ENCODE data around the gene TIMM29. TPM values are rescaled to one million over a fixed set of nuclear protein-coding genes. Genes with fewer than 3 reads are reported as not detected.

TIMM29 gene
- total and polyA plus RNA-seq, 2 of the 13 experiments (the other 11 are each of a cell fraction or from before 2014, with no cell fraction given), result 7.1 to 33.8 TPM

DNA sequence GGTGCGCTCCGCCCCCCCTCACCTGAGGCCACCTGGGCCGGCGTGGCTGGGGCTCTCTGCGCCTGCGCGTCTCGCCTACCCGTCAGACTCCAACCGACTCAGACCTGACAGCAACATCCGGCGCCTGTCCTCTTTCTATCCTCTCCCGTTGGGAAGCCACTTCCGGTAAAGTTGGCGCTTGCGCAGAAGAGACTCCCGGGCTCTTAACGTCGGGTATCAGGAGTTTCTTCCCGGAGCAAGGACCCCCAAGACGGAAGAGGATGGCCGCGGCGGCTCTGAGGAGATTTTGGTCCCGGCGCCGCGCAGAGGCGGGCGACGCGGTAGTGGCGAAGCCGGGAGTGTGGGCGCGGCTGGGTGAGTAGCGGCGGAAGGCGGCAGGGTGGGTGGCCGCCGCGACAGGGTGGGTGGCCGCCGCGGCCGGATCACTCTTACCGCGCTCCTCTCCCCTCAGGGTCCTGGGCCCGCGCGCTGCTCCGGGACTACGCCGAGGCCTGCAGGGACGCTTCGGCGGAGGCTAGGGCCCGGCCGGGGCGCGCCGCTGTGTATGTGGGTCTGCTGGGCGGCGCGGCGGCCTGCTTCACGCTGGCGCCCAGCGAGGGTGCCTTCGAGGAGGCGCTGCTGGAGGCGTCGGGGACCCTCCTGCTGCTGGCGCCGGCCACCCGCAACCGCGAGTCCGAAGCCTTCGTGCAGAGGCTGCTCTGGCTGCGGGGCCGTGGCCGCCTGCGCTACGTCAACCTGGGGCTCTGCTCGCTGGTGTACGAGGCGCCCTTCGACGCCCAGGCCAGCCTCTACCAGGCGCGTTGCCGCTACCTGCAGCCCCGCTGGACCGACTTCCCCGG, at the start of gene TIMM29, which contains the start of gene YIPF2 (continued):
- TF ChIP-seq RBM39 (IDR thresholded peaks at IDR 0.05; ENCODE audit: low read depth, low read length, poor library complexity, severe bottlenecking), result no peak
- no peak for TF ChIP-seq CBX2 (IDR thresholded peaks at IDR 0.05; ENCODE audit: low read depth, low read length)
- no peak for TF ChIP-seq CBX2 (CRISPR knock-in tag; IDR thresholded peaks at IDR 0.05; ENCODE audit: low read depth)
- TF ChIP-seq MXD4 (CRISPR knock-in tag; IDR thresholded peaks at IDR 0.05), result 0 out of 2 replicates have a peak, but pooled peaks have one; percentile 59
- TF ChIP-seq HOXA5 (CRISPR knock-in tag; IDR thresholded peaks at IDR 0.05), result peak; percentile 63
- TF ChIP-seq NFE2 (CRISPR knock-in tag; IDR thresholded peaks at IDR 0.05), result no peak
- TF ChIP-seq ZNF709 (CRISPR knock-in tag; IDR thresholded peaks at IDR 0.05), result no peak
- no peak for TF ChIP-seq ZNF550 (CRISPR knock-in tag; IDR thresholded peaks at IDR 0.05; ENCODE audit: borderline replicate concordance)
- TF ChIP-seq ZNF530 (CRISPR knock-in tag; IDR thresholded peaks at IDR 0.05; ENCODE audit: low read depth), result no peak; the same call in 1 of the 2 replicates
- TF ChIP-seq ZNF605 (CRISPR knock-in tag; IDR thresholded peaks at IDR 0.05), result peak; percentile 86
- TF ChIP-seq TCF7 (IDR thresholded peaks at IDR 0.05; ENCODE audit: low read depth), result no peak
- TF ChIP-seq ATAD3A (CRISPR knock-in tag; IDR thresholded peaks at IDR 0.05), result no peak
- TF ChIP-seq, protein P1, sequence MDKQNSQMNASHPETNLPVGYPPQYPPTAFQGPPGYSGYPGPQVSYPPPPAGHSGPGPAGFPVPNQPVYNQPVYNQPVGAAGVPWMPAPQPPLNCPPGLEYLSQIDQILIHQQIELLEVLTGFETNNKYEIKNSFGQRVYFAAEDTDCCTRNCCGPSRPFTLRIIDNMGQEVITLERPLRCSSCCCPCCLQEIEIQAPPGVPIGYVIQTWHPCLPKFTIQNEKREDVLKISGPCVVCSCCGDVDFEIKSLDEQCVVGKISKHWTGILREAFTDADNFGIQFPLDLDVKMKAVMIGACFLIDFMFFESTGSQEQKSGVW (CRISPR knock-in tag; IDR thresholded peaks at IDR 0.05; ENCODE audit: borderline replicate concordance), result no peak
- TF ChIP-seq, protein P2, sequence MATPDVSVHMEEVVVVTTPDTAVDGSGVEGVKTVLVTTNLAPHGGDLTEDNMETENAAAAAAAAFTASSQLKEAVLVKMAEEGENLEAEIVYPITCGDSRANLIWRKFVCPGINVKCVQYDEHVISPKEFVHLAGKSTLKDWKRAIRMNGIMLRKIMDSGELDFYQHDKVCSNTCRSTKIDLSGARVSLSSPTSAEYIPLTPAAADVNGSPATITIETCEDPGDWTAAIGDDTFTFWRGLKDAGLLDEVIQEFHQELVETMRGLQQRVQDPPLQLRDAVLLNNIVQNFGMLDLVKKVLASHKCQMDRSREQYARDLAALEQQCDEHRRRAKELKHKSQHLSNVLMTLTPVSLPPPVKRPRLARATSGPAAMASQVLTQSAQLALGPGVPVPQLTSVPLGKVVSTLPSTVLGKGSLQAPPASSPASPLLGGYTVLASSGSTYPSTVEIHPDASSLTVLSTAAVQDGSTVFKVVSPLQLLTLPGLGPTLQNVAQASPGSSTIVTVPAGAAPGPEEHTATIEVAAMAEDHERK (CRISPR knock-in tag; IDR thresholded peaks at IDR 0.05; ENCODE audit: low read depth), result no peak
- no peak; the same call in 1 of the 2 replicates for TF ChIP-seq ZNF619 (CRISPR knock-in tag; IDR thresholded peaks at IDR 0.05)
- TF ChIP-seq POLR2G (IDR thresholded peaks at IDR 0.05; ENCODE audit: low read depth, low read length), result peak; percentile 87
- TF ChIP-seq HNRNPLL (IDR thresholded peaks at IDR 0.05; ENCODE audit: low read depth, low read length, poor library complexity, severe bottlenecking), result peak; percentile 47
- no peak for TF ChIP-seq ZNF746 (CRISPR knock-in tag; IDR thresholded peaks at IDR 0.05)
- no peak for TF ChIP-seq NFIC (IDR thresholded peaks at IDR 0.05; ENCODE audit: low read length)
- TF ChIP-seq MIER2 (CRISPR knock-in tag; IDR thresholded peaks at IDR 0.05), result no peak
- TF ChIP-seq KDM3A (CRISPR knock-in tag; IDR thresholded peaks at IDR 0.05; ENCODE audit: low read depth), result peak; percentile 38; the same call in 1 of the 2 replicates
- peak; percentile 69; the same call in 1 of the 2 replicates for TF ChIP-seq ZKSCAN8 (CRISPR knock-in tag; IDR thresholded peaks at IDR 0.05; ENCODE audit: borderline replicate concordance)
- TF ChIP-seq TCF7L2 (IDR thresholded peaks at IDR 0.05; ENCODE audit: low read depth, low read length), result no peak
- no peak for TF ChIP-seq ATM (IDR thresholded peaks at IDR 0.05; ENCODE audit: borderline replicate concordance)

Measured in HepG2 (cell line).